ENCODE results near the gene ATP2B1.

GRCh38 chr12:89567691-89568239 is 140.9 kb downstream of the ATP2B1 start:
- TF ChIP-seq POLR2A (IDR thresholded peaks at IDR 0.05; ENCODE audit: low read depth, low read length): no peak
- no peak for TF ChIP-seq POLR2AphosphoS5 (IDR thresholded peaks at IDR 0.05; ENCODE audit: low read depth, low read length)

Measured in GM12891 (cell line).